Muscle layer of colon (tissue), 2 donors: Measurements from ENCODE around the gene NAXE.
"Not testable (repeated sequence)": the region's sequence is repeated elsewhere in the genome, so short reads cannot be mapped to it uniquely, and the experiment has no call there.

Source experiments
- H3K27ac ChIP-seq: one replicate; pipeline ENCODE4 v1.7.0; 2013; ENCODE audit warnings: low read depth, mild to moderate bottlenecking, low read length, moderate library complexity
- H3K27me3 ChIP-seq, 2 donors: one replicate each; pipeline ENCODE4 v1.7.0; 2013; ENCODE audit warnings: low read length in 2 of 2, mild to moderate bottlenecking in 2 of 2; ENCODE audit not compliant: insufficient read depth in 2 of 2, control insufficient read depth in 1 of 2
- H3K36me3 ChIP-seq: one replicate; pipeline ENCODE4 v1.7.0; 2013; ENCODE audit warnings: mild to moderate bottlenecking, low read length; ENCODE audit not compliant: insufficient read depth
- H3K4me1 ChIP-seq: one replicate; pipeline ENCODE4 v1.7.0; 2013; ENCODE audit warnings: mild to moderate bottlenecking, low read length; ENCODE audit not compliant: insufficient read depth
- H3K4me3 ChIP-seq, 2 donors: one replicate each; pipeline ENCODE4 v1.7.0; 2013; ENCODE audit warnings: low read length in 2 of 2, low read depth in 1 of 2, mild to moderate bottlenecking in 1 of 2, moderate library complexity in 1 of 2
- H3K9ac ChIP-seq: one replicate; pipeline ENCODE4 v1.7.0; 2013; ENCODE audit warnings: low read length
- H3K9me3 ChIP-seq: one replicate; pipeline ENCODE4 v1.7.0; 2013; ENCODE audit warnings: mild to moderate bottlenecking, low read length
- donor health status: abdominal sarcoma.
- donor health status: Adenocarcinoma of cecum.

Gene NAXE

GRCh38 chr1:156586892-156587477, 4.6 kb upstream of the NAXE start:
- Histone ChIP-seq H3K4me3 (no peak overlapping the region), H3K36me3 (no peaks in the 10 kb centered on the region), H3K27me3 (no peaks in the 10 kb centered on the region), H3K4me1 (peaks cover 6% of the 10 kb centered on the region), H3K9ac (no peak overlapping the region), H3K27ac (no peak overlapping the region), H3K9me3 (no peaks in the 10 kb centered on the region)

DNA sequence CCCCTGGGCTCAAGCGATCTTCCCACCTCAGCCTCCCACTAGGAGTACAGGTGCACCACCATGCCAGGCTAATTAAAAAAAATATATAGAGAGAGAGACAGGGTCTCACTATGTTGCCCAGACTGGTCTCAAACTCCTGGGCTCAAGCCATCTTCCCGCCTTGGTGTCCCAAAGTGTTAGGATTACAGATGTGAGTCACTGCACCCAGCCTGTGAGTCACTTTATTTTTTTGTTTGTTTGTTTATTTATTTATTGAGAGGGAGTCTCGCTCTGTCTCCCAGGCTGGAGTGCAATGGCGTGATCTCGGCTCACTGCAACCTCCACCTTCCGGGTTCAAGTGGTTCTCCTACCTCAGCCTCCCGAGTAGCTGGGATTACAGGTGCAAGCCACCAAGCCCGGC, 3.6 kb upstream of the NAXE start:
- H3K27ac ChIP-seq, H3K27me3 ChIP-seq, H3K36me3 ChIP-seq, H3K4me3 ChIP-seq, H3K9ac ChIP-seq, H3K9me3 ChIP-seq: not testable (repeated sequence)
- H3K4me1 ChIP-seq = peaks cover 12% of the 10 kb centered on the region

- Histone ChIP-seq H3K36me3 (peaks cover 10% of the 10 kb centered on the region), H3K4me3 (no peak overlapping the region), H3K27ac (no peak overlapping the region), H3K9me3 (no peaks in the 10 kb centered on the region), H3K9ac (no peak overlapping the region), H3K4me1 (peaks cover 12% of the 10 kb centered on the region), H3K27me3 (no peaks in the 10 kb centered on the region)
Observed at GRCh38 chr1:156589546-156589945, 2.0 kb upstream of the NAXE start.

DNA sequence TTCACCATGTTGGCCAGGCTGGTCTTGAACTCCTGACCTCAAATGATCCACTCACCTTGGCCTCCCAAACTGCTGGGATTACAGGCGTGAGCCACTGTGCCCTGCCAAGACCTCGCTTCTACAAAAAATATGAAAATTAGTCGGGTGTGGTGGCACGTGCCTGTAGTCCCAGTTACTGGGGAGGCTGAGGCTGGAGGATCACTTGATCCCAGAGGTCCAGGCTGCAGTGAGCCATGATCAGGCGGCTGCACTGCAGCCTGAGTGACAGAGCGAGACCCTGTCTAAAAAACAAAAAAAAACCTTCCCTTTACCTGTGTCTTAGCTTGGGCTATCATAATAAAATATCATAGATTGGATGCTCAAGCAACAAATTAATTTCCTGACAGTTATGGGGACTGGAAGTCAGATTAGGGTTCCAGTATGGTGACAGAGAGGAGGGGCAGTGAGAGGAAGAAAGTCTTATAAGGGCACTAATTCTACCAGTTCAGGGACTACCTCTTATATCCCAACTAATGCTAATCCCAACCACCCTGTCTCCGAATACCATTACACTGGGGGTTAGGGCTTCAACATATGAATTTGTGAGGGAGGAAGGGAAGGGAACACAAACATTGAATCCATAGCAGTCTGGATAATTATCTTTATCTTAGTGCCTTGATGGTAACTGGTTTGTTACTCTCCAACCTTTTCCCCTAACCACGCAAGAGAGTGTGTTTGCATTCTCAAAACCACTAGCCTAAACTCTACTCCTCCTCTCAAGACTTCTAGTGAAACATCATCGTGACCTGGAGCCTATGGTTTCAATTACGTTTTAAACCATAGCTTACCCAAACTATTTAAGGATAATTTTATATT, 1.0 kb upstream of the NAXE start:
- Histone ChIP-seq H3K9ac (peak overlapping the region; percentile 91), H3K4me3 (peak overlapping the region; percentile 42 to 78), H3K36me3 (peaks cover 19% of the 10 kb centered on the region), H3K9me3 (no peaks in the 10 kb centered on the region), H3K27ac (peak overlapping the region; percentile 90), H3K27me3 (no peaks in the 10 kb centered on the region), H3K4me1 (peaks cover 12% of the 10 kb centered on the region)

DNA sequence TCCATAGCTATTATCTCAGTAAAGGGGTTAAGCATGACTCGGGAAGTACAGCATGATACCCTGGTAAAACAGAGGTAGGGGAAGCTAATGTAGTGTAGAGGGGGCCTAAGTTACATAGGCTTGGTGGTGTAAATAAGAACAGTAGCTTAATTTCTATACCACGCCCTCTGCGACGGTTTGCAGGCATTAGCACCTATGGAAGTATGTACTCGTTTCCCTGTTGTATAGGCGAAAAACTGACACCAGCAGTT, 470 bp upstream of the NAXE start:
- peaks cover 24% of the 10 kb centered on the region for H3K36me3 ChIP-seq
- H3K4me1 ChIP-seq = peaks cover 12% of the 10 kb centered on the region

DNA sequence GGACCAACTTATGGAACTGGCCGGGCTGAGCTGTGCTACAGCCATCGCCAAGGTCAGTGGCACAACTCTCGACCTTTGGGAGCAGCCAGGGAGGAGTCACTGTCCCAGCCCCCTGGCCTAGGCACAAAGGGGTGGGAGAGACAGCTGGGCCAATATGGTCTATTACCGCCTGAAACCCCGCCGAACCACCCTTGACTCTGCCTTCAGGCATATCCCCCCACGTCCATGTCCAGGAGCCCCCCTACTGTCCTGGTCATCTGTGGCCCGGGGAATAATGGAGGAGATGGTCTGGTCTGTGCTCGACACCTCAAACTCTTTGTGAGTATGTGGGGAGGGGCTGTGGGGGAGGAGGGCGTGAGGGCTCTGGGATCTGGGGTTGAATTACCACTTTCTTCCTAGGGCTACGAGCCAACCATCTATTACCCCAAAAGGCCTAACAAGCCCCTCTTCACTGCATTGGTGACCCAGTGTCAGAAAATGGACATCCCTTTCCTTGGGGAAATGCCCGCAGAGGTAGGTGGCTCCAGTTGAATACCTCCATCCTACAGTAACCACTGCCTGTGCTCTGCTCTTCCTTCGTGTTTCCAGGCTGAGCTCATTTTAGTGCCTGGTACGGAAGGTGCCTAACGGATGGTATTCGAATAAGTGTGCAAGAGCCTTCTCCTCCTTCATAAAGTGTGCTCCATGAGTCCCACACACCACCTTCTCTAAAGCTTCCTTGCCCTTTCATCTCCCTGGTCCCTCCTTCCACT, 758 bp downstream of the NAXE start:
- Histone ChIP-seq H3K36me3 (peaks cover 36% of the 10 kb centered on the region), H3K9me3 (no peaks in the 10 kb centered on the region), H3K4me3 (peak overlapping the region; percentile 78 to 82), H3K27ac (peak overlapping the region; percentile 90), H3K27me3 (no peaks in the 10 kb centered on the region), H3K9ac (peak overlapping the region; percentile 72), H3K4me1 (peaks cover 12% of the 10 kb centered on the region)

More for the DNA sequence above, 470 bp upstream of the NAXE start:
- Histone ChIP-seq H3K9me3 (no peaks in the 10 kb centered on the region), H3K9ac (peak overlapping the region; percentile 91), H3K27me3 (no peaks in the 10 kb centered on the region), H3K27ac (peak overlapping the region; percentile 90), H3K4me3 (peak overlapping the region; percentile 42 to 78)

DNA sequence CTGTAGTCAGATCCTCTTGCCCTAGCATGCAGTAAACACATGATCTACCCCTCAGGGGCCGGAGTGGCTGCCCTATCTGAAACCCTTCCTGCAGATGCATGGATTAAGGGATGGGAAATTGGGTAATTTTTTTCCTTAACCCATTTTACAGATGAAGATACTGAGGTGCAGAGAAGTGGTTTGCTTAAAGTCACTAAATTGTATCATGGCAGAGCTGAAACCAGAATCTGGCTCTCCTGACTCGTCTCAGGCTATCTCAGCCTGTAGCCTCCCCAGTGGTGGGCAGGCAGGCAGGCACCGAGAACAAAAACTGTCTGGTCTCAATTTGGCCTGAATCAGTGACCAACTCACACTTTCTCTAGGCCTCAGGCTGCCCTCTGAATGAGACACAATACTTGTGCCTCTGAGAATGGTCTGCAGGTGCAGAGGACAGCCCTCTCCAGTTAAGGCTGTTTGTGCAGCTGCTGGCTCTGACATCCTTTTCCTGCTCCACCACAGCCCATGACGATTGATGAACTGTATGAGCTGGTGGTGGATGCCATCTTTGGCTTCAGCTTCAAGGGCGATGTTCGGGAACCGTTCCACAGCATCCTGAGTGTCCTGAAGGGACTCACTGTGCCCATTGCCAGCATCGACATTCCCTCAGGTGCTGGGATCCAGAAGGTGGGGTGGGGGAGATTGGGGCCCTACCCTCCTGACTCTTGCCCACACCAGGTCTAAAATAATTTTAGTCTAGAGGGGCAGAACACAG, 1.5 kb downstream of the NAXE start:
- Histone ChIP-seq H3K4me1 (peaks cover 12% of the 10 kb centered on the region), H3K9ac (no peak overlapping the region), H3K36me3 (peaks cover 43% of the 10 kb centered on the region), H3K27me3 (no peaks in the 10 kb centered on the region), H3K9me3 (no peaks in the 10 kb centered on the region), H3K27ac (no peak overlapping the region), H3K4me3 (no peak overlapping the region)

DNA sequence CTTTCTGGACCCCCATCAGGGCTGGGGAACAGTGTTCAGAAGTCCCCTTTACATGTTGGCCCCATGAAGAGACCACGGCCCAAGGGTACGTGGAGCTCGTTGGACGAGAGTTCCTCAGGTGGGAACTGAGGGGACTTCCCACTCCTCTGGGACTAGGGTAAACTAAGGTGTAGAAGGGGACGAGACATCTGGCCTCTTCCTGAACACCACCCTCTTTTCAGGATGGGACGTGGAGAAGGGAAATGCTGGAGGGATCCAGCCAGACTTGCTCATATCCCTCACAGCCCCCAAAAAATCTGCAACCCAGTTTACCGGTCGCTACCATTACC, 2.0 kb downstream of the NAXE start:
- peaks cover 49% of the 10 kb centered on the region for H3K36me3 ChIP-seq
- no peak overlapping the region for H3K9ac ChIP-seq
- peaks cover 12% of the 10 kb centered on the region for H3K4me1 ChIP-seq
- H3K27ac ChIP-seq = no peak overlapping the region
- no peaks in the 10 kb centered on the region for H3K27me3 ChIP-seq
- H3K9me3 ChIP-seq = no peaks in the 10 kb centered on the region
- no peak overlapping the region for H3K4me3 ChIP-seq

DNA sequence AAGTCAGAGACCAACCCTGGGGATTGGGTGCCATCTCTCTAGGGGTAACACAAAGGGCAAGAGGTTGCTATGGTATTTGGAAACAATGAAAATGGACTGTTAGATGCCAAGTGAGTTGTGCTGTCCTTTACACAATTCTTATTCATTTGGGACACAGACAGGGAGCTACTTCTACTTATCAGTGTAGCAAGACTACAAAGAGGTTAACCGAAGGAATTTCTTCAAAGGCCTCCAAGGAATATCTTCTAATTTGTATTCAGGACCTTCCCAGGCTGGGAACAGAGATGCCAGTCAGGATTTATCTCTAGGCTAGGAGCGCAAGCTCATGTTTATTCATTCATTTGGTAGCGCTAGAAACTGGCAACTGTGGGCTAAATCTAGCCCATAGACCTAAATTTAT, 2.6 kb downstream of the NAXE start:
- Histone ChIP-seq H3K9ac (no peak overlapping the region), H3K27ac (no peak overlapping the region), H3K27me3 (no peaks in the 10 kb centered on the region), H3K9me3 (no peaks in the 10 kb centered on the region), H3K4me1 (peaks cover 12% of the 10 kb centered on the region), H3K4me3 (no peak overlapping the region), H3K36me3 (peaks cover 52% of the 10 kb centered on the region)

DNA sequence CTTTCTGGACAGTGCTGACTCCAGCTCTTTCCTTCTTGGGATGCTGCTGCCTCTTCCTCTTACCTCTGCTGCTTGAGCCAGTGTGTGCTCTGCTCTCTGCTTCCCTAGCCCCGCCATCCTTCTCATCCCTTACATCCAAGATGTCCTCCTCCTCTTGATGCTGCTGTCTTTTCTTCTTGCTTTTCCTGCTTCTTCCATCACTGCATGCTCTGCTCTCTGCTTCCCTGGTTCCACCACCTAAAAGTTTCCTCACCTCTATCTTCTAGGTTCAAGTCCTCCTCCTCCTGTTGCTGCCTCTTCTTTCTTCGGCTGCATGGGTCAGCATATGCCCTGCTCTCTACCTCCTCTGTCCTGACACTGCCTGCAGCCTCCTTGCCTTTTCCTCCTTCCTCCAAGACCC, 3.4 kb downstream of the NAXE start:
- Histone ChIP-seq H3K36me3 (peaks cover 52% of the 10 kb centered on the region), H3K4me1 (peaks cover 12% of the 10 kb centered on the region), H3K27me3 (no peaks in the 10 kb centered on the region), H3K27ac (no peak overlapping the region), H3K9me3 (no peaks in the 10 kb centered on the region), H3K9ac (no peak overlapping the region), H3K4me3 (no peak overlapping the region)

GRCh38 chr1:156596426-156596825, 4.8 kb downstream of the NAXE start:
- H3K9ac ChIP-seq = no peak overlapping the region
- H3K4me1 ChIP-seq = peaks cover 7% of the 10 kb centered on the region
- H3K4me3 ChIP-seq = no peak overlapping the region
- H3K27me3 ChIP-seq = no peaks in the 10 kb centered on the region
- H3K36me3 ChIP-seq = peaks cover 52% of the 10 kb centered on the region
- no peak overlapping the region for H3K27ac ChIP-seq
- H3K9me3 ChIP-seq = no peaks in the 10 kb centered on the region
